ENCODE data around the gene LSM11. TPM values are rescaled to one million over a fixed set of nuclear protein-coding genes. Genes with fewer than 3 reads are reported as not detected.

LSM11 gene
- total RNA-seq, 1 experiment from 2014 or later: 1.6 TPM

DNA sequence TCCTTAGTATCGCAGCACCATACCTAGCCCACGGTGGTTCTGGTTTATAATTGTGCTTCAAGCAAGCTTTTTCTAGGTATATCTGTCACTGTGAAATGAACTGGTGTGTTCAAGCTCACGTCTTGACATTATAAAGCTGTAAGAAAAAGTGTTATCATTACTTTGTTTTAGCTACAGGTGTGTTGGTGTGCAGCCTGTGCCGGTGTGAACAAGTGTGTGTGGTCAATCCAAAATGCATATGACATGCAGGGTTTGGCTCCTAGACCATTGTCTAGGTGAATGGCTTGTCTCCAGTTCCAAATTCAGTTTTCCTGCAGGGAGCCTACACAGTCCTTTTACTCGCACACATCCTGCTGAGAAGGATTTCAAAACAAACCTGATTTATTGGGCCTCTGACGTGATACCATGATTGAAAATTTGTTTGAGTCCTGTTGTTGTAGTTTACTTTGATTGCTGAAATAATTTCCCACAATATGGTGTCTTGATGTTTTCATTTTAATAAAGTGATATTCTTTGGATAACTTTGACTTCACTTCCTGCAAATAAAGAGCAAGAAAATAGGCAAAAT, 3.7 kb downstream of the LSM11 start:
- H3K4me3 ChIP-seq (ENCODE audit: low read depth in 2 of 2, low read length in 2 of 2): no peak overlapping the region
- POLR2A ChIA-PET: no interaction called here
- in situ Hi-C loops (cut with HindIII; ENCODE audit: low pct_unique_long_range_greater_than_20kb, low sequenced_read_pairs) (no loop called here), intact Hi-C loops (cut with micrococcal nuclease; ENCODE audit: unreplicated experiment) (loop anchor here (10.0 kb wide), 1 partner anchor 602 kb away; the partner anchor contains the start of gene MED7)
- peaks cover 9% of the 10 kb centered on the region for H3K4me1 ChIP-seq (ENCODE audit: control insufficient read depth, insufficient read depth, low read length)
- H3K36me3 ChIP-seq (ENCODE audit: control insufficient read depth, insufficient read depth, low read length): no peaks in the 10 kb centered on the region
- DNase-seq (ENCODE audit: low read depth, low spot score) (no peak), ATAC-seq (no peak)
- no TSS peak for BruUV-seq (replicated peaks)
- no peaks in the 10 kb centered on the region for H3K27me3 ChIP-seq (ENCODE audit: control insufficient read depth, insufficient read depth, low read length)
- no peaks in the 10 kb centered on the region for H3K9me3 ChIP-seq (ENCODE audit: control insufficient read depth, insufficient read depth, low read depth, low read length)
- CTCF ChIA-PET: no interaction called here
- no peak for TF ChIP-seq TCF7L2 (IDR thresholded peaks at IDR 0.05; ENCODE audit: low read depth, low read length)
- H3K27ac ChIP-seq (ENCODE audit: low read length): no peak overlapping the region

- ChIA-PET CTCF (no interaction called here), POLR2A (interaction anchor here (0.6 kb wide), 1 partner anchor 1208 kb away, joined by 8 read pairs; no protein-coding TSS in a partner anchor)
- in situ Hi-C loops (cut with HindIII; ENCODE audit: low pct_unique_long_range_greater_than_20kb, low sequenced_read_pairs) (no loop called here), intact Hi-C loops (cut with micrococcal nuclease; ENCODE audit: unreplicated experiment) (loop anchor here (10.0 kb wide), 1 partner anchor 603 kb away; the partner anchor contains the start of gene MED7)
- Histone ChIP-seq H3K9me3 (ENCODE audit: control insufficient read depth, insufficient read depth, low read depth, low read length) (no peaks in the 10 kb centered on the region), H3K36me3 (ENCODE audit: control insufficient read depth, insufficient read depth, low read length) (no peaks in the 10 kb centered on the region), H3K27me3 (ENCODE audit: control insufficient read depth, insufficient read depth, low read length) (no peaks in the 10 kb centered on the region), H3K27ac (ENCODE audit: low read length) (no peak overlapping the region), H3K4me3 (ENCODE audit: low read depth in 2 of 2, low read length in 2 of 2) (no peak overlapping the region), H3K4me1 (ENCODE audit: control insufficient read depth, insufficient read depth, low read length) (peaks cover 7% of the 10 kb centered on the region)
- ATAC-seq (no peak), DNase-seq (ENCODE audit: low read depth, low spot score) (no peak)
- no TSS peak for BruUV-seq (replicated peaks)
- no peak for TF ChIP-seq POLR2AphosphoS5 (IDR thresholded peaks at IDR 0.05; ENCODE audit: low read depth, low read length)
- TF ChIP-seq CTCF (IDR thresholded peaks at IDR 0.05): no peak
- TF ChIP-seq, protein P1, sequence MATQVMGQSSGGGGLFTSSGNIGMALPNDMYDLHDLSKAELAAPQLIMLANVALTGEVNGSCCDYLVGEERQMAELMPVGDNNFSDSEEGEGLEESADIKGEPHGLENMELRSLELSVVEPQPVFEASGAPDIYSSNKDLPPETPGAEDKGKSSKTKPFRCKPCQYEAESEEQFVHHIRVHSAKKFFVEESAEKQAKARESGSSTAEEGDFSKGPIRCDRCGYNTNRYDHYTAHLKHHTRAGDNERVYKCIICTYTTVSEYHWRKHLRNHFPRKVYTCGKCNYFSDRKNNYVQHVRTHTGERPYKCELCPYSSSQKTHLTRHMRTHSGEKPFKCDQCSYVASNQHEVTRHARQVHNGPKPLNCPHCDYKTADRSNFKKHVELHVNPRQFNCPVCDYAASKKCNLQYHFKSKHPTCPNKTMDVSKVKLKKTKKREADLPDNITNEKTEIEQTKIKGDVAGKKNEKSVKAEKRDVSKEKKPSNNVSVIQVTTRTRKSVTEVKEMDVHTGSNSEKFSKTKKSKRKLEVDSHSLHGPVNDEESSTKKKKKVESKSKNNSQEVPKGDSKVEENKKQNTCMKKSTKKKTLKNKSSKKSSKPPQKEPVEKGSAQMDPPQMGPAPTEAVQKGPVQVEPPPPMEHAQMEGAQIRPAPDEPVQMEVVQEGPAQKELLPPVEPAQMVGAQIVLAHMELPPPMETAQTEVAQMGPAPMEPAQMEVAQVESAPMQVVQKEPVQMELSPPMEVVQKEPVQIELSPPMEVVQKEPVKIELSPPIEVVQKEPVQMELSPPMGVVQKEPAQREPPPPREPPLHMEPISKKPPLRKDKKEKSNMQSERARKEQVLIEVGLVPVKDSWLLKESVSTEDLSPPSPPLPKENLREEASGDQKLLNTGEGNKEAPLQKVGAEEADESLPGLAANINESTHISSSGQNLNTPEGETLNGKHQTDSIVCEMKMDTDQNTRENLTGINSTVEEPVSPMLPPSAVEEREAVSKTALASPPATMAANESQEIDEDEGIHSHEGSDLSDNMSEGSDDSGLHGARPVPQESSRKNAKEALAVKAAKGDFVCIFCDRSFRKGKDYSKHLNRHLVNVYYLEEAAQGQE (IDR thresholded peaks at IDR 0.05; ENCODE audit: insufficient read depth in 1 of 2, low read depth in 2 of 2, low read length in 1 of 2): no peak
- TF ChIP-seq TCF7L2 (IDR thresholded peaks at IDR 0.05; ENCODE audit: low read depth, low read length): no peak
- no peak for TF ChIP-seq SIN3A (IDR thresholded peaks at IDR 0.05; ENCODE audit: borderline replicate concordance, insufficient read depth, low read depth, low read length)
These were observed 4.5 kb downstream of the LSM11 start for GRCh38 chr5:157747766-157748700.

Measured in Panc1 (cell line).